Mesothelial cell of epicardium (in vitro differentiated cells): ENCODE data around the gene SLC30A3. TPM values are rescaled to one million over a fixed set of nuclear protein-coding genes. Genes with fewer than 3 reads are reported as not detected.

ENCODE experiments used
- DNase-seq, 2 experiments: peaks; one replicate each; pipeline ENCODE4 v3.0.0; 2021; ENCODE audit warnings: low spot score in 2 of 2; ENCODE audit not compliant: unreplicated experiment in 2 of 2
- H3K27ac Mint-ChIP-seq: 2 replicates; pipeline ENCODE4 v1.8.0; 2021; ENCODE audit warnings: mixed read lengths
- H3K27me3 Mint-ChIP-seq: 2 replicates; pipeline ENCODE4 v1.8.0; 2021; ENCODE audit warnings: low read depth, mixed read lengths
- H3K36me3 Mint-ChIP-seq: 2 replicates; pipeline ENCODE4 v1.8.0; 2021; ENCODE audit warnings: mixed read lengths
- H3K4me1 Mint-ChIP-seq: 2 replicates; pipeline ENCODE4 v1.8.0; 2021; ENCODE audit warnings: mixed read lengths
- H3K4me3 Mint-ChIP-seq: 2 replicates; pipeline ENCODE4 v1.8.0; 2021; ENCODE audit warnings: mild to moderate bottlenecking, moderate library complexity, mixed read lengths
- H3K9me3 Mint-ChIP-seq: 2 replicates; pipeline ENCODE4 v1.8.0; 2021; ENCODE audit warnings: mixed read lengths
- CTCF ChIP-seq: fragments of 200-600 bp; sonication (generic); IDR thresholded peaks from one replicate; pipeline ENCODE4 v1.5.0; 2021; ENCODE audit warnings: antibody characterized with exemption; ENCODE audit not compliant: unreplicated experiment
- total RNA-seq: library from RNA; stranded (reverse); gene quantifications from 3 replicates; pipeline ENCODE4 v1.2.1, GENCODE V29; 2021

Gene SLC30A3
- total RNA-seq, 1 donor from 2014 or later: 3.1 TPM

GRCh38 chr2:27256855-27257454 lies 5.9 kb downstream of the SLC30A3 start:
- Mint-ChIP-seq H3K27me3 (peaks cover 74% of the 10 kb centered on the region), H3K9me3 (no peaks in the 10 kb centered on the region), H3K4me1 (peaks cover 4% of the 10 kb centered on the region), H3K27ac (no peak overlapping the region), H3K36me3 (no peaks in the 10 kb centered on the region), H3K4me3 (no peak overlapping the region)
- DNase-seq: no peak
- no peak for TF ChIP-seq CTCF

GRCh38 chr2:27255660-27256059 lies 7.2 kb downstream of the SLC30A3 start:
- no peak overlapping the region for H3K4me3 Mint-ChIP-seq
- DNase-seq: no peak
- H3K4me1 Mint-ChIP-seq: no peaks in the 10 kb centered on the region
- H3K36me3 Mint-ChIP-seq: no peaks in the 10 kb centered on the region
- no peak overlapping the region for H3K27ac Mint-ChIP-seq
- H3K9me3 Mint-ChIP-seq: no peaks in the 10 kb centered on the region
- H3K27me3 Mint-ChIP-seq: peaks cover 68% of the 10 kb centered on the region
- TF ChIP-seq CTCF: no peak

GRCh38 chr2:27255187-27255586 lies 7.7 kb downstream of the SLC30A3 start:
- H3K27me3 Mint-ChIP-seq: peaks cover 66% of the 10 kb centered on the region

GRCh38 chr2:27251766-27252165 lies 11.1 kb downstream of the SLC30A3 start:
- DNase-seq: no peak
- H3K4me3 Mint-ChIP-seq: no peak overlapping the region
- no peaks in the 10 kb centered on the region for H3K36me3 Mint-ChIP-seq
- no peak for TF ChIP-seq CTCF
- H3K9me3 Mint-ChIP-seq: no peaks in the 10 kb centered on the region
- H3K27me3 Mint-ChIP-seq: peaks cover 45% of the 10 kb centered on the region
- H3K27ac Mint-ChIP-seq: no peak overlapping the region
- peaks cover 7% of the 10 kb centered on the region for H3K4me1 Mint-ChIP-seq

More at GRCh38 chr2:27255187-27255586, 7.7 kb downstream of the SLC30A3 start:
- no peaks in the 10 kb centered on the region for H3K36me3 Mint-ChIP-seq
- DNase-seq: no peak
- H3K4me1 Mint-ChIP-seq: peaks cover 2% of the 10 kb centered on the region
- no peaks in the 10 kb centered on the region for H3K9me3 Mint-ChIP-seq
- H3K27ac Mint-ChIP-seq: no peak overlapping the region
- no peak overlapping the region for H3K4me3 Mint-ChIP-seq
- no peak for TF ChIP-seq CTCF

DNA sequence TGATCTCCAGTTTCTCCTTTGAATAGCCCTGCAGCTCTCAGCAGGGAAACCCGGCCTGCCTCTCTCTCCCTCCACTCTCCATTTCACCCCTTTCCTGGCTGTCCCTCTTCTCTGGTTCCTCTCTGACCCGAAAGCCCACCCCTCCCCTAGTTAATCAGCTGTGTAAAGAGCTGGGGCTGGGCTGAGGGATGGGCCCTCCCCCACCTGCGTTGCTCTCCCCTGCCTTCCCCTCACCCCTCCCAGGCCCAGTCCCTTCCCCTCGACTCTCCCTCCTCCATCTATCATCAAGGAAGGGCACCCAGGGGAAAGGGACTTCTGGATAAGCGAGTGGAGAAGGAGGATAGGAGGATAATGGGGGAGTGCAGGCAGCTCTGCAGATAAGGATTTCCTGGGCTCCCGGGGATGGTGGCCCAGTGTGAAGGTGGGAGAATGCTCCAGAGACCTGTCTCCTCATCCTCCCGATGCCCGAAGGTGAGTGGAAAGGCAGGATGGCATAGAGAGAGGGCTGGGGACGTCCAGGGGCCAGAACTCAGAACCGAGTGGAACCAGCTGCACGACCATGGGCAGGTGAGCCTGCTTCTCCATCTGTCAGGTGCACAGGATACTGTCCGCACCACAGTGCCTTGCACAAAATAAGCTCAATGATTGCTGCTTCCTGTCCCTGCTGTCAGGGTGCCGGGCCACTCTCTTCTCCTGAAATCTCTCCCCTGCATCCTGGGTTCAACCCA lies 12.0 kb downstream of the SLC30A3 start:
- H3K4me1 Mint-ChIP-seq: peaks cover 7% of the 10 kb centered on the region
- H3K9me3 Mint-ChIP-seq: no peaks in the 10 kb centered on the region
- TF ChIP-seq CTCF: no peak
- H3K27me3 Mint-ChIP-seq: peaks cover 35% of the 10 kb centered on the region
- no peak overlapping the region for H3K27ac Mint-ChIP-seq
- no peak for DNase-seq
- no peaks in the 10 kb centered on the region for H3K36me3 Mint-ChIP-seq
- no peak overlapping the region for H3K4me3 Mint-ChIP-seq
